NCI-H1694 treated with DMSO at 0.1 percent for 48 hours (cell line): Measurements from ENCODE around the gene PSORS1C2.
"Not testable (repeated sequence)": the region's sequence is repeated elsewhere in the genome, so short reads cannot be mapped to it uniquely, and the experiment has no call there.

Experiments
- DNase-seq: peaks from one replicate; lab custom pipeline; 2025; lab: John Stamatoyannopoulos, UW

The PSORS1C2 gene

GRCh38 chr6:31138982-31139381, at the start of gene PSORS1C2:
Gene PSORS1C2 (minus strand): TSS chr6:31139066. CDS start chr6:31139026, 40 bp downstream.
- no peak for DNase-seq

GRCh38 chr6:31187780-31188194, 48.9 kb upstream of the PSORS1C2 start:
- no peak for DNase-seq

GRCh38 chr6:31186052-31186734, 47.3 kb upstream of the PSORS1C2 start:
- no peak for DNase-seq

GRCh38 chr6:31185695-31186051, 46.8 kb upstream of the PSORS1C2 start:
- not testable (repeated sequence) for DNase-seq

- DNase-seq: not testable (repeated sequence)
Observed at GRCh38 chr6:31183859-31184258, 45.0 kb upstream of the PSORS1C2 start.

- not testable (repeated sequence) for DNase-seq
Observed at GRCh38 chr6:31183287-31183686, 44.4 kb upstream of the PSORS1C2 start.

GRCh38 chr6:31180500-31180899, 41.6 kb upstream of the PSORS1C2 start:
- no peak for DNase-seq

- no peak for DNase-seq
Observed at GRCh38 chr6:31179896-31180295, 41.0 kb upstream of the PSORS1C2 start.

GRCh38 chr6:31179042-31179386, 40.1 kb upstream of the PSORS1C2 start:
- DNase-seq: no peak

GRCh38 chr6:31178143-31179041, 39.5 kb upstream of the PSORS1C2 start:
- no peak for DNase-seq

- DNase-seq: no peak
Observed at GRCh38 chr6:31175971-31176370, 37.1 kb upstream of the PSORS1C2 start.

GRCh38 chr6:31174378-31174777, 35.5 kb upstream of the PSORS1C2 start:
- no peak for DNase-seq

GRCh38 chr6:31173406-31173805, 34.5 kb upstream of the PSORS1C2 start:
- no peak for DNase-seq

- no peak for DNase-seq
Observed at GRCh38 chr6:31172973-31173384, 34.1 kb upstream of the PSORS1C2 start.

- no peak for DNase-seq
Observed at GRCh38 chr6:31171931-31172905, 33.4 kb upstream of the PSORS1C2 start.

- DNase-seq: no peak
Observed at GRCh38 chr6:31170987-31171671, 32.3 kb upstream of the PSORS1C2 start.

GRCh38 chr6:31170600-31170881, 31.7 kb upstream of the PSORS1C2 start, which contains the start of gene POU5F1:
Gene POU5F1 (minus strand): TSS chr6:31170682. CDS start chr6:31170620, 62 bp downstream.
- DNase-seq: no peak

- DNase-seq: not testable (repeated sequence)
Observed at GRCh38 chr6:31169858-31170599, 31.2 kb upstream of the PSORS1C2 start.

- DNase-seq: no peak
Observed at GRCh38 chr6:31169123-31169857, 30.4 kb upstream of the PSORS1C2 start.

- no peak for DNase-seq
Observed at GRCh38 chr6:31168606-31169005, 29.7 kb upstream of the PSORS1C2 start.
